ENCODE data around the gene TLR7. TPM values are rescaled to one million over a fixed set of nuclear protein-coding genes. Genes with fewer than 3 reads are reported as not detected.

TLR7 gene
- total RNA-seq, 1 donor from 2014 or later, result 5.4 TPM

GRCh38 chrX:12877386-12877785 is 10.5 kb downstream of the TLR7 start:
- POLR2A ChIA-PET, result no interaction called here
- ATAC-seq (ENCODE audit: low read depth), result no peak
- CTCF ChIA-PET, result no interaction called here
- no peak overlapping the region for H3K27ac Mint-ChIP-seq
- no peaks in the 10 kb centered on the region for H3K27me3 Mint-ChIP-seq
- DNase-seq, result no peak
- H3K36me3 Mint-ChIP-seq (ENCODE audit: low read depth), result peaks cover 32% of the 10 kb centered on the region
- no peak for TF ChIP-seq CTCF (IDR thresholded peaks at IDR 0.05)
- no peak overlapping the region for H3K4me3 Mint-ChIP-seq
- intact Hi-C loops (cut with micrococcal nuclease), result no loop called here
- peaks cover 45% of the 10 kb centered on the region for H3K4me1 Mint-ChIP-seq
- H3K9me3 Mint-ChIP-seq, result no peaks in the 10 kb centered on the region

- intact Hi-C loops (cut with micrococcal nuclease), result no loop called here
- ChIA-PET CTCF (no interaction called here), POLR2A (no interaction called here)
- no peak for TF ChIP-seq CTCF (IDR thresholded peaks at IDR 0.05)
- no peak for DNase-seq
- peak; percentile 47 for ATAC-seq (ENCODE audit: low read depth)
- Mint-ChIP-seq H3K4me3 (no peak overlapping the region), H3K27me3 (no peaks in the 10 kb centered on the region), H3K36me3 (ENCODE audit: low read depth) (peaks cover 32% of the 10 kb centered on the region), H3K4me1 (peaks cover 44% of the 10 kb centered on the region), H3K27ac (peak overlapping the region; percentile 46), H3K9me3 (no peaks in the 10 kb centered on the region)
Observed at GRCh38 chrX:12878536-12878935, 11.7 kb downstream of the TLR7 start.

GRCh38 chrX:12881914-12882313 is 15.0 kb downstream of the TLR7 start:
- Mint-ChIP-seq H3K9me3 (no peaks in the 10 kb centered on the region), H3K4me3 (no peak overlapping the region), H3K27ac (peak overlapping the region; percentile 64), H3K4me1 (peaks cover 29% of the 10 kb centered on the region), H3K36me3 (ENCODE audit: low read depth) (peaks cover 48% of the 10 kb centered on the region), H3K27me3 (no peaks in the 10 kb centered on the region)
- no peak for DNase-seq
- intact Hi-C loops (cut with micrococcal nuclease), result no loop called here
- TF ChIP-seq CTCF (IDR thresholded peaks at IDR 0.05), result no peak
- no peak for ATAC-seq (ENCODE audit: low read depth)
- ChIA-PET CTCF (no interaction called here), POLR2A (no interaction called here)

GRCh38 chrX:12885508-12885907 is 18.6 kb downstream of the TLR7 start:
- Mint-ChIP-seq H3K4me3 (no peak overlapping the region), H3K27ac (no peak overlapping the region), H3K27me3 (no peaks in the 10 kb centered on the region), H3K36me3 (ENCODE audit: low read depth) (peaks cover 51% of the 10 kb centered on the region), H3K9me3 (no peaks in the 10 kb centered on the region), H3K4me1 (peaks cover 41% of the 10 kb centered on the region)
- no peak for TF ChIP-seq CTCF (IDR thresholded peaks at IDR 0.05)
- intact Hi-C loops (cut with micrococcal nuclease), result no loop called here
- POLR2A ChIA-PET, result no interaction called here
- DNase-seq, result no peak
- CTCF ChIA-PET, result no interaction called here
- ATAC-seq (ENCODE audit: low read depth), result no peak

- Mint-ChIP-seq H3K27ac (no peak overlapping the region), H3K9me3 (no peaks in the 10 kb centered on the region), H3K4me3 (no peak overlapping the region), H3K27me3 (no peaks in the 10 kb centered on the region), H3K4me1 (peaks cover 52% of the 10 kb centered on the region), H3K36me3 (ENCODE audit: low read depth) (peaks cover 51% of the 10 kb centered on the region)
- ATAC-seq (ENCODE audit: low read depth) (no peak), DNase-seq (no peak)
- intact Hi-C loops (cut with micrococcal nuclease), result no loop called here
- POLR2A ChIA-PET, result no interaction called here
- no peak for TF ChIP-seq CTCF (IDR thresholded peaks at IDR 0.05)
- CTCF ChIA-PET, result no interaction called here
Observed at GRCh38 chrX:12886545-12886944, 19.7 kb downstream of the TLR7 start.

All from activated B cell treated with CpG ODN at 0.5 μM for 24 hours (primary cell).